HepG2 (cell line): ENCODE data around the gene ANKRD12. TPM values are rescaled to one million over a fixed set of nuclear protein-coding genes. Genes with fewer than 3 reads are reported as not detected.

ENCODE experiments used
- DNMT3B ChIP-seq: conservative IDR thresholded peaks from 2 replicates; pipeline ENCODE4 v1.6.1; 2016; ENCODE audit warnings: missing biosample characterization, control low read depth
- ESRRA ChIP-seq: sonication (generic); formaldehyde crosslinking; IDR thresholded peaks from 2 replicates; pipeline ENCODE4 v1.5.1; 2020; ENCODE audit warnings: mild to moderate bottlenecking, low read depth, missing genetic modification reagents
- GPN1 ChIP-seq: sonication (generic); formaldehyde crosslinking; IDR thresholded peaks from 2 replicates; pipeline ENCODE4 v1.5.1; 2020; ENCODE audit warnings: missing genetic modification reagents, borderline replicate concordance
- HHEX ChIP-seq: IDR thresholded peaks from 2 replicates; pipeline ENCODE4 v1.6.1; 2016; ENCODE audit warnings: control low read depth
- HNF4G ChIP-seq, 2 experiments: sonication (generic) in 1 of 2; formaldehyde crosslinking in 1 of 2; IDR thresholded peaks; 2 replicates each; pipeline versions ENCODE4 v1.4.0 to v1.6.1; 2011 to 2020; ENCODE audit warnings: borderline replicate concordance in 2 of 2, low read depth in 2 of 2, mild to moderate bottlenecking in 2 of 2, low read length in 1 of 2, missing genetic modification reagents in 1 of 2, moderate library complexity in 1 of 2
- HOXA5 ChIP-seq: sonication (generic); formaldehyde crosslinking; IDR thresholded peaks from 2 replicates; pipeline ENCODE4 v1.4.0; 2020; ENCODE audit warnings: missing genetic modification reagents
- IRF1 ChIP-seq: sonication (generic); formaldehyde crosslinking; IDR thresholded peaks from 2 replicates; pipeline ENCODE4 v1.4.0; 2020; ENCODE audit warnings: low read depth, mild to moderate bottlenecking, missing genetic modification reagents
- MXD3 ChIP-seq: IDR thresholded peaks from 2 replicates; pipeline ENCODE4 v1.6.1; 2016; ENCODE audit warnings: mild to moderate bottlenecking, missing biosample characterization, missing genetic modification reagents
- MYPOP ChIP-seq: sonication (generic); formaldehyde crosslinking; IDR thresholded peaks from 2 replicates; pipeline ENCODE4 v1.8.1; 2023; ENCODE audit warnings: mild to moderate bottlenecking, moderate library complexity, missing genetic modification reagents
- NCOR1 ChIP-seq: fragments of 200-600 bp; sonication (generic); IDR thresholded peaks from 2 replicates; pipeline ENCODE4 v1.7.0; 2017; ENCODE audit warnings: antibody characterized with exemption, low read length, borderline replicate concordance
- SIN3B ChIP-seq: fragments of 150-350 bp; IDR thresholded peaks from 2 replicates; pipeline ENCODE4 v1.6.1; 2014; ENCODE audit warnings: low read length
- SNAPC2 ChIP-seq: sonication (generic); formaldehyde crosslinking; IDR thresholded peaks from 2 replicates; pipeline ENCODE4 v1.8.1; 2022; ENCODE audit warnings: mild to moderate bottlenecking, missing genetic modification reagents
- STAG1 ChIP-seq: sonication (generic); formaldehyde crosslinking; IDR thresholded peaks from 2 replicates; pipeline ENCODE4 v1.4.0; 2020; ENCODE audit warnings: missing genetic modification reagents
- THAP8 ChIP-seq: sonication (generic); formaldehyde crosslinking; IDR thresholded peaks from 2 replicates; pipeline ENCODE4 v1.5.1; 2020; ENCODE audit warnings: missing genetic modification reagents, mild to moderate bottlenecking, borderline replicate concordance
- TOE1 ChIP-seq: sonication (generic); formaldehyde crosslinking; IDR thresholded peaks from 2 replicates; pipeline ENCODE4 v1.4.0; 2020; ENCODE audit warnings: mild to moderate bottlenecking, missing genetic modification reagents
- ZMYM4 ChIP-seq: sonication (generic); formaldehyde crosslinking; IDR thresholded peaks from 2 replicates; pipeline ENCODE4 v1.8.1; 2023; ENCODE audit warnings: mild to moderate bottlenecking, missing genetic modification reagents
- ZNF232 ChIP-seq: sonication (generic); formaldehyde crosslinking; IDR thresholded peaks from 2 replicates; pipeline ENCODE4 v1.4.0; 2020; ENCODE audit warnings: missing genetic modification reagents, borderline replicate concordance
- ZNF549 ChIP-seq: sonication (generic); formaldehyde crosslinking; IDR thresholded peaks from 2 replicates; pipeline ENCODE4 v1.5.0; 2020; ENCODE audit warnings: missing genetic modification reagents
- ZNF556 ChIP-seq: sonication (generic); formaldehyde crosslinking; IDR thresholded peaks from 2 replicates; pipeline ENCODE4 v1.4.0; 2020; ENCODE audit warnings: mild to moderate bottlenecking, missing genetic modification reagents, borderline replicate concordance
- ZNF580 ChIP-seq: IDR thresholded peaks from 2 replicates; pipeline ENCODE4 v1.6.1; 2016; ENCODE audit warnings: low read depth, borderline replicate concordance
- ZNF766 ChIP-seq: sonication (generic); formaldehyde crosslinking; IDR thresholded peaks from 2 replicates; pipeline ENCODE4 v1.5.0; 2020; ENCODE audit warnings: missing genetic modification reagents, borderline replicate concordance
- ZSCAN9 ChIP-seq: IDR thresholded peaks from 2 replicates; pipeline ENCODE4 v1.6.1; 2016; ENCODE audit warnings: borderline replicate concordance
- polyA plus RNA-seq, 8 experiments: library from polyadenylated mRNA; depleted of rRNA in 3 of 8; stranded (reverse) in 7 of 8; unstranded in 1 of 8; fragments of >200 nt; fragmentation: Illumina TruSeq in 4 of 8; extraction: Trizol in 4 of 8; gene quantifications; 2 replicates each; pipeline versions ENCODE4 v1.2.1 to v1.2.3, GENCODE V29; 2011 to 2016; ENCODE audit warnings: low read depth in 4 of 8, missing spikeins in 1 of 8, mixed read lengths in 1 of 8; ENCODE audit not compliant: insufficient read depth in 1 of 8
- total RNA-seq, 5 experiments: library from RNA; depleted of rRNA; stranded (reverse); fragments of >200 nt; fragmentation: Illumina TruSeq; extraction: Trizol; gene quantifications; 2 replicates each; pipeline ENCODE4 v1.2.3, GENCODE V29; 2016; ENCODE audit warnings: low read depth in 1 of 5

The ANKRD12 gene
- total and polyA plus RNA-seq, 2 of the 13 experiments (the other 11 are each of a cell fraction or from before 2014, with no cell fraction given), result 6.0 to 23.2 TPM

GRCh38 chr18:9136315-9137155 lies at the start of gene ANKRD12 (continued):
- TF ChIP-seq HNF4G (IDR thresholded peaks at IDR 0.05; ENCODE audit: borderline replicate concordance, low read depth, low read length) (no peak), HNF4G (CRISPR knock-in tag; IDR thresholded peaks at IDR 0.05; ENCODE audit: borderline replicate concordance, low read depth) (no peak), ZNF580 (CRISPR knock-in tag) (peak; percentile 14; the same call in 1 of the 2 replicates), HHEX (CRISPR knock-in tag) (no peak), MXD3 (CRISPR knock-in tag) (no peak; the same call in 1 of the 2 replicates), NCOR1 (no peak; the same call in 1 of the 2 replicates), ZNF232 (CRISPR knock-in tag) (no peak), ZNF549 (CRISPR knock-in tag) (no peak), MYPOP (CRISPR knock-in tag) (no peak), IRF1 (CRISPR knock-in tag) (0 out of 2 replicates have a peak, but pooled peaks have one; percentile 20), ESRRA (CRISPR knock-in tag) (no peak; the same call in 1 of the 2 replicates), ZMYM4 (CRISPR knock-in tag) (peak; percentile 89), SNAPC2 (no peak), THAP8 (CRISPR knock-in tag) (peak; percentile 72; the same call in 1 of the 2 replicates), STAG1 (CRISPR knock-in tag) (no peak), HOXA5 (CRISPR knock-in tag) (peak; percentile 67; the same call in 1 of the 2 replicates), TOE1 (CRISPR knock-in tag) (no peak), GPN1 (CRISPR knock-in tag) (no peak), ZNF766 (CRISPR knock-in tag) (0 out of 2 replicates have a peak, but pooled peaks have one; percentile 47), DNMT3B (CRISPR knock-in tag) (no peak), SIN3B (no peak), ZNF556 (CRISPR knock-in tag) (peak; percentile 84; the same call in 1 of the 2 replicates), ZSCAN9 (CRISPR knock-in tag) (peak; percentile 60)
